Body of pancreas (tissue), 4 donors: ENCODE measurements around the gene USPL1.

Experiments
- POLR2A ChIP-seq, 3 donors: fragments of 450-650 bp; IDR thresholded peaks; one replicate each; pipeline ENCODE4 v1.6.1; 2016; ENCODE audit warnings: antibody characterized with exemption in 3 of 3, mild to moderate bottlenecking in 2 of 3
- TF ChIP-seq, protein P1 (sequence below), 7 experiments: fragments of 450-650 bp in 4 of 7; fragments of 200-600 bp in 3 of 7; sonication (generic) in 3 of 7; IDR thresholded peaks; one replicate each; pipeline ENCODE4 v1.5.1; 2016 to 2019; ENCODE audit warnings: antibody characterized with exemption in 7 of 7

DNA sequence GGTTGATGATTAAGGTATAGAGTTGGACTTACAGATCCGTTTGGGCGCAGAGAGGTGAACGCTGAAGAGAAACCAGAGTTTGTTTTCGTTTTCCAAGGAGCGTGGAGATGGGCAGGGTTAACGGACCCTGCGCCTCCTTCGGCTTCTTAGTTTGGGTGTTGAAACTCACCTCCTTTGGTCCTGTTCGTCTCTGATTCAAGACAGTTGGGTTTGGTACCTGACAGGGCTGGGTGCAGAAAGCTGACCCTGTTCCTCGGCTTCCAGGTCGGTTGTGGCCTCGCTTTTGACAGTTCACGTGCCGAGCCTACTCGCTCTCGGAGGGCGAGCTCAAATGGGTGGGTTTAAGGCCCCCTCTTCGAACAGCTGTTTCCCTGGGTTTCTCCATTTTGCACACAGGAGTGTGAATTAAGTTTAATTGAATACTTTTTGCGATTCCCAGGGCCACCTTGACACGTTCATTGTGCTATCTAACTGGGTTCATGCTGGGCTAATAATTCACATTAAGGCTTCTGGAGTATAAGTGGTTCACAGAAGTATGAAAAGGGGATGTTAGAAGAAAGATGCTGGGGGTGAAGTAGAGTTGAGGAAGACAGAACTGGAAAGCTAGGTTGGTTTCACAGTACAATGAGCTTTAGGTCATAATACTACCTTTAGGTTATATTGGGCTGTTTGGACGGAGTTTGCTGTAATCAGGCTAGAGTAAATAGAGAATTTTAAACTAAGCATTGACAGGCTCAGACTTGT is 638 bp downstream of the USPL1 start:
- TF ChIP-seq, protein P1, sequence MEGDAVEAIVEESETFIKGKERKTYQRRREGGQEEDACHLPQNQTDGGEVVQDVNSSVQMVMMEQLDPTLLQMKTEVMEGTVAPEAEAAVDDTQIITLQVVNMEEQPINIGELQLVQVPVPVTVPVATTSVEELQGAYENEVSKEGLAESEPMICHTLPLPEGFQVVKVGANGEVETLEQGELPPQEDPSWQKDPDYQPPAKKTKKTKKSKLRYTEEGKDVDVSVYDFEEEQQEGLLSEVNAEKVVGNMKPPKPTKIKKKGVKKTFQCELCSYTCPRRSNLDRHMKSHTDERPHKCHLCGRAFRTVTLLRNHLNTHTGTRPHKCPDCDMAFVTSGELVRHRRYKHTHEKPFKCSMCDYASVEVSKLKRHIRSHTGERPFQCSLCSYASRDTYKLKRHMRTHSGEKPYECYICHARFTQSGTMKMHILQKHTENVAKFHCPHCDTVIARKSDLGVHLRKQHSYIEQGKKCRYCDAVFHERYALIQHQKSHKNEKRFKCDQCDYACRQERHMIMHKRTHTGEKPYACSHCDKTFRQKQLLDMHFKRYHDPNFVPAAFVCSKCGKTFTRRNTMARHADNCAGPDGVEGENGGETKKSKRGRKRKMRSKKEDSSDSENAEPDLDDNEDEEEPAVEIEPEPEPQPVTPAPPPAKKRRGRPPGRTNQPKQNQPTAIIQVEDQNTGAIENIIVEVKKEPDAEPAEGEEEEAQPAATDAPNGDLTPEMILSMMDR (IDR thresholded peaks at IDR 0.05) = no peak
- TF ChIP-seq POLR2A (IDR thresholded peaks at IDR 0.05) = no peak
